ENCODE results near the gene ANO6. TPM values are rescaled to one million over a fixed set of nuclear protein-coding genes. Genes with fewer than 3 reads are reported as not detected.
"Not testable (repeated sequence)": the region's sequence is repeated elsewhere in the genome, so short reads cannot be mapped to it uniquely, and the experiment has no call there.

Gene ANO6
- total RNA-seq, 2 donors from 2014 or later, result 35.2 to 55.1 TPM

DNA sequence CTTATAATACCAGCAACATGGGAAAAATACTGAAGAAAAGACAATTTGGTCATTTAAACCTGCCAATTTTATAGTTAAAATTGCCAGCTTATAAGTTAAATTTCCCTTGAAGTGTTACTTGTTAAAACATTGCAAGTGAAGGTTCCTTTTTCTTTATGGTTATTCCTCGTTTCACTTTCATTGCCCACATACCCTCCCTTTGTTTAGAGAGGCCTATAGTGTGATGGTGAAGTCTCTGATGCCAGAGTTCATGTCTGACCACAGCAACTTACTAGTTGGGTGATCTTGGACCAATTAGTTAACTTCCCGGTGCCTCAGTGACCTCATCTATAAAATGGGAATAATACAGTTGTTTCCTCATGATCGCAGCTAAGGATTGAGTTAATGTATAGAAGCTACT lies 173.5 kb downstream of the ANO6 start:
- no peak for ATAC-seq
- H3K36me3 Mint-ChIP-seq, result peaks cover 31% of the 10 kb centered on the region
- H3K4me3 Mint-ChIP-seq, result no peak overlapping the region
- H3K9me3 Mint-ChIP-seq, result peaks cover 4% of the 10 kb centered on the region
- peaks cover 0 to 6% of the 10 kb centered on the region in 2 donors for H3K4me1 Mint-ChIP-seq (ENCODE audit: low read depth in 2 of 2)
- no peak overlapping the region for H3K27ac Mint-ChIP-seq
- DNase-seq (ENCODE audit: low spot score), result no peak
- no peaks in the 10 kb centered on the region for H3K27me3 Mint-ChIP-seq

DNA sequence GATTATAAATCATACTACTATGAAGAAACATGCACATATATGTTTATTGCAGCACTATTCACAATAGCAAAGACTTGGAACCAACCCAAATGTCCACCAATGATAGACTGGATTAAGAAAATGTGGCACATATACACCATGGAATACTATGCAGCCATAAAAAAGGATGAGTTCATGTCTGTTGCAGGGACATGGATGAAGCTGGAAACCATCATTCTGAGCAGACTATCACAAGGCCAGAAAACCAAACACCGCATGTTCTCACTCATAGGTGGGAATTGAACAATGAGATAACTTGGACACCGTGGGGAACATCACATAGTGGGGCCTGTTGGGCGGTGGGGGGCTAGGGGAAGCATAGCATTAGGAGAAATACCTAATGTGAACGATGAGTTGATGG lies 181.6 kb downstream of the ANO6 start:
- not testable (repeated sequence) for H3K27me3 Mint-ChIP-seq; DNase-seq (ENCODE audit: low spot score); H3K4me3 Mint-ChIP-seq; H3K4me1 Mint-ChIP-seq (ENCODE audit: low read depth in 2 of 2); ATAC-seq; H3K27ac Mint-ChIP-seq
- H3K9me3 Mint-ChIP-seq, result peaks cover 13% of the 10 kb centered on the region
- H3K36me3 Mint-ChIP-seq, result peaks cover 44% of the 10 kb centered on the region

DNA sequence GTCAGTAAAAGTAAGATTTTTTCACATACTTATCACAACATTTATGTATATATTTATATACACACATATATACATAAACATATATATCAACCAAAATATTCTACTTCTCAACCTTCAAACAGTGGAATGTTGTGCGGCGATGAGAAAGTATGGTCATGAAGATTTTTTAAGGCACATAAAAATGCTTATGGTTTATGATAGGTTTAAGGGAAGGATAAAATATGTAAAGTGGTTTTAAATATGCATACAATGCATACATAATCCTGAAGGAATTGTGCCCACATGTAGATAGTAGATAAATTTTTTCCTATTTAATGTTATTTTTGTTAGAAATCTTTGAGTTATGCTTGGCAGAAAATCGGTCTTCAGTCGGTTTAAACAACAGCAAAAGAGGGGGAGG lies 182.7 kb downstream of the ANO6 start:
- Mint-ChIP-seq H3K4me1 (ENCODE audit: low read depth in 2 of 2) (no peaks in the 10 kb centered on the region), H3K36me3 (peaks cover 42% of the 10 kb centered on the region), H3K4me3 (no peak overlapping the region), H3K27ac (no peak overlapping the region), H3K27me3 (no peaks in the 10 kb centered on the region), H3K9me3 (peaks cover 10% of the 10 kb centered on the region)
- DNase-seq (ENCODE audit: low spot score) (no peak), ATAC-seq (no peak)

DNA sequence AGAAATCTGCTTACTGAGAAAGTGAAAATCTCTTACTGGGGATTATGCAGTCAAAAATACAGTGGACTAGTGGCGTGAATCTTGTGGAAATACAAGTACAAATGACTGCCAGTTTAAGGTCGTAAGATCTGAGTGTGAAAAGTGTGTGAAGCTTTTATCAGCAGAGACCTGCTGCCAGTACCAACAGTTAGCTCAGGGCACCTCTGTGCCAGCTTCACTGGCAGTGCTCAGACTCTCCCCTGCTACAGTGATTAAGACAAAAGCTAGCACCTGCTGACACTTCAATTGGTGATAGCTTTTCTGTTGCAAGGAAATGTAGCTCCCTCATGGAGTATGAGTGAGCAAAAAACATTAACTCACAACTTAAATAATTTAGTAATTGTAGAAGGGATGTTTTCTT lies 185.1 kb downstream of the ANO6 start:
- Mint-ChIP-seq H3K9me3 (peaks cover 5% of the 10 kb centered on the region), H3K27ac (no peak overlapping the region), H3K4me1 (ENCODE audit: low read depth in 2 of 2) (peaks cover 0 to 2% of the 10 kb centered on the region in 2 donors), H3K36me3 (peaks cover 32% of the 10 kb centered on the region), H3K4me3 (no peak overlapping the region), H3K27me3 (no peaks in the 10 kb centered on the region)
- ATAC-seq, result no peak
- no peak for DNase-seq (ENCODE audit: low spot score)

DNA sequence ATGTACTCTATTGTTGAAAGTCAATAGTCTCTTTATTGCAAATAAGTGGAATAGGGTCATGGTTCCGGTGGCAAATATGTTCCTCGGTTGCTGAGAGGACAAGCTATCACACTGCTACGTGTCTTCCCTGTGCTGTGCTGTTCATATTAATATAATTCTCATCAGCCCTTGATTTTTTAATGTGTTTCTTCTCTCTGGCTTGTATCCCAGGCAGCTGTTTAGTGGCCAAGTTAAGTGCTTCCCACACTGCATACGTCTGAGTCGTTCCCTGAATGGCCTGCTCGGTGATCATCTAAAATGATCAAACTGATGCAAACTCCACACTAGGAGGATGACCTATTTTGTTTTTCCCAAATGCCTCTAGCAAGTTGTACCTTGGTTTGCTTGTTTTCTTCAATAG lies 186.4 kb downstream of the ANO6 start:
- no peak for DNase-seq (ENCODE audit: low spot score)
- Mint-ChIP-seq H3K27me3 (no peaks in the 10 kb centered on the region), H3K4me1 (ENCODE audit: low read depth in 2 of 2) (peaks cover 0 to 6% of the 10 kb centered on the region in 2 donors), H3K4me3 (no peak overlapping the region), H3K9me3 (no peaks in the 10 kb centered on the region), H3K36me3 (peaks cover 26% of the 10 kb centered on the region), H3K27ac (no peak overlapping the region)
- ATAC-seq, result no peak

DNA sequence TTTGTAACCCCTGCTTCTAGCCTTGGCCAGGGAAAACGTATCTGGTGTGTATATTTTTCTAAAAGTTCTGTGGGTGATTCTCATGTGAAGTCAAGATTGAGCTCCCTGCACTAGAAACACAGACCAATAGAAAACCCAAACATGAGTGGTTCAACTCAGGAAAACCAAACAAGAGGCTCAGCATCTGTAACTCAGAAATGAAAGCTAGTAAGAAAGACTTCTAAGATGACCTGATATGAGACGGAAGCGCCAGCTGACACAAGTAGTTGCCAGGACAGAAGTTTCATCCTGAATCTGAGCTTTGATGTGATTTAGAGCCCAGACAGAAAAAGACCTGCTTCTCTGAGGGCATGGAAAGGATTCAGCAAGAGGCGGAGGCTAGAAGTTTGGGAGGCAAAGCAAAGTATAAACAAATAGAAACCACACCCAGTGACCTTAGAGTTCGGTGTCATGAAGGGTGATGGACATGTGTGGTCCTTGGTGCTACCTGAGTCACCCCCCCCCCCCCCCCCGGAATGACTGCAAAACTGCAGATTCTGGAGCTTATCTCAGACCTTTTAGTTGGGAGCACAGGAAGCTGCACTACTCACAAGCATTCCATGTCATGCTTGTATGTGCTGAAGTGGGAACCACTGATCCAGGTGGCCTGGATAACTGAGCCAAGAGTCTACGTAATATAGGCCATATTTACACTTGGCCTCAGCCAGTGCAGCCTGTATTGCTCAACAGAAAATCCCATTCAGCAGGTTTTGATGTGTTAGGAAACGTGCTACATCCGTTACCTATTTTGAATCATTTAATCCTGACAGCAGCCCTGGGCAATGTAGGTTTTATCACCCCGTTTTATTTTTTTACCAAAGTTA lies 191.3 kb downstream of the ANO6 start:
- no peak for DNase-seq (ENCODE audit: low spot score)
- H3K27me3 Mint-ChIP-seq, result no peaks in the 10 kb centered on the region
- peaks cover 0 to 10% of the 10 kb centered on the region in 2 donors for H3K4me1 Mint-ChIP-seq (ENCODE audit: low read depth in 2 of 2)
- no peaks in the 10 kb centered on the region for H3K9me3 Mint-ChIP-seq
- no peak overlapping the region for H3K4me3 Mint-ChIP-seq
- no peak overlapping the region for H3K27ac Mint-ChIP-seq
- peaks cover 40% of the 10 kb centered on the region for H3K36me3 Mint-ChIP-seq
- ATAC-seq, result no peak

DNA sequence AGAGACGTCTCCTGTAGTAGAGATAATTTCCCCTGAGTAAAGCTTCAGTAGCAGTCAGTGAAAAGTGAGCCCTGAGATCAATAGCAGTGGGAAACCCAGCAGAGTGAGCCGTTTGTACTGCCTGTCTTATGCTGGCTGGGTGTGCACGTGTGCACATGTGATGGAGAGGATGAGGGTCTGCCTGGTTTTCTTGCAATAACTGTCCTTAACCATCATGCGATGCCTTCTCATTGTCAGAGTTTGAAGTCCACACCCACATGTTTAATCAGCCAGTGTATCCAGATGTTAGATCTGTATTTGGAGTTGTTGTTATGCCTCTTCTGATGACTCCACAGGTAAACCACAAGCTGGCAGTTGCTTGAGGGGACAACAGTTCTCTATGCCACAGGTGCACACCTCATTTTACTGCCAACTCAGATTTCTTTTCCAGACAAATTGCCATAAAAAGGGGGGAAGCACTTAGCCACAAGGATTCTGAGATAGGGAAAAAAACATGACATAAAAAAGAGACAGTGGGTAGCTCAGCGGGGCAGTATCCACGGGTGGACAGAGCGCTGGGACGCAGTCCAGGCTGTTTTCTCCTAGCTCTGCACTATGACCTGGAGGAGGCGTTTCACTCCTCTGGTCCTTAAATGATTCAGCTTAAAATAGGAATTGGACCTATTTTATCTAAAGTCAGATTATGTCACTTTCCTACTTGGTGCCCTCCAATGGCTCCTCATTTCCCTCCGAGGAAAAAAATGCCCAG lies 192.3 kb downstream of the ANO6 start:
- no peak overlapping the region for H3K27ac Mint-ChIP-seq
- H3K4me1 Mint-ChIP-seq (ENCODE audit: low read depth in 2 of 2), result peaks cover 0 to 10% of the 10 kb centered on the region in 2 donors
- no peaks in the 10 kb centered on the region for H3K27me3 Mint-ChIP-seq
- peaks cover 30% of the 10 kb centered on the region for H3K36me3 Mint-ChIP-seq
- DNase-seq (ENCODE audit: low spot score), result no peak
- no peak overlapping the region for H3K4me3 Mint-ChIP-seq
- H3K9me3 Mint-ChIP-seq, result no peaks in the 10 kb centered on the region
- ATAC-seq, result no peak

DNA sequence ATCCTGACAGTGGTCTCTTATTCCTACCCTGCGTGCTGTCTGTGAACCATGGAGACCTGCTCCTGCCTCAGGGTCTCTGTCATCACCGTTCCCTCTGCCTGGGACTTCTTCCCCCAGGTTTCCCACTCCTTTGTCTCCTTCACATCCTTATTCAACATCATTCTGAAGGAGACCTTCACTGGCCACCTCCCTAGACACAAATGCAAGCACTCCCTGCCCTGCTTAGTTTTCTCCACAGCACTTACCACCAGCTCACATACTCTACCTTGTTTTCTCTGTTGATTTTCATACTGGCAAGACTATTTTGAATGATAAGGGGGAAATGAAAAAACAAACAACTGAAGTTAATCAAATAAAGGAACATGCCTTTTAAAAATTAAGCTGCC lies 192.8 kb downstream of the ANO6 start:
- DNase-seq (ENCODE audit: low spot score) (no peak), ATAC-seq (no peak)
- H3K36me3 Mint-ChIP-seq, result peaks cover 30% of the 10 kb centered on the region
- no peaks in the 10 kb centered on the region for H3K27me3 Mint-ChIP-seq
- H3K9me3 Mint-ChIP-seq, result no peaks in the 10 kb centered on the region
- peaks cover 0 to 10% of the 10 kb centered on the region in 2 donors for H3K4me1 Mint-ChIP-seq (ENCODE audit: low read depth in 2 of 2)
- H3K4me3 Mint-ChIP-seq, result no peak overlapping the region
- H3K27ac Mint-ChIP-seq, result no peak overlapping the region

DNA sequence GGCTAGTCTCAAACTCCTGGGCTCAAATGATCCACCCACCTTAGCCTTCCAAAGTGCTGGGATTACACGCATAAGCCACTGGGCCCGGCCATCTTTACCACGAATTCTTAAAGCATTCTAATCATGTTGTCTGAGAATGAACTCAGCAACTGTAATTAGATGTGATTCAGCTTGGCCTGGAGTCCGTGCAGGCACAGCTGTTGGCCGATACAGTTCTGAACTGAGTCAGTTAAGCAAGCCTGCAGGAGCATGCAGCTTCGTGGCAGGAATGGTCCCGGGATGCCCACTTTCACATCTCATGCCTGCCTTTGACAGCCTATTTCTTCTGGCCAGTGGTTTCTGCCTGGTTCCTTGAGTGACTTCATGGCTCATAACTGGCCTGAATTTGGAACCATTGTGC lies 194.1 kb downstream of the ANO6 start:
- H3K4me3 Mint-ChIP-seq, result no peak overlapping the region
- peaks cover 0 to 10% of the 10 kb centered on the region in 2 donors for H3K4me1 Mint-ChIP-seq (ENCODE audit: low read depth in 2 of 2)
- no peak for DNase-seq (ENCODE audit: low spot score)
- H3K27me3 Mint-ChIP-seq, result no peaks in the 10 kb centered on the region
- peaks cover 23% of the 10 kb centered on the region for H3K36me3 Mint-ChIP-seq
- no peak overlapping the region for H3K27ac Mint-ChIP-seq
- no peaks in the 10 kb centered on the region for H3K9me3 Mint-ChIP-seq
- ATAC-seq, result no peak

DNA sequence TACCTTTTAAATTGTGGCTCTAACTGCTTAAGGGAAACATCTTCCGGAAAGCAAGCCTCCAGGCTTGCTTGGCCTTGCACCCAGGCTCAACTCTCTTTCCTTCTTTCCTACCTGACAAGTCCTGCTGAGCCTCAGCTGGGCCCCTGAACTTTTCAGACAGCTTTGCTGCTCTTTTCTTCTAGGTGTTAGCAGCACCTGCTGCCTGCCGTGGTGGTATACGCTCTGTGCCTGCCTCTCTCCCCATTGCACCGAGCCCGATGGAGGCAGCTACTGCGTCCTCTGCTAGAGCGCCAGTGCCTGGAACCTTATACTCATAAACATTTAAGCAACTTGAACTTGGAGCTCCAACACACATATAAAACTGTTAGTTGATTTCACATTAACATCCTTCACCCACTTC lies 195.7 kb downstream of the ANO6 start:
- H3K27me3 Mint-ChIP-seq, result no peaks in the 10 kb centered on the region
- peaks cover 27% of the 10 kb centered on the region for H3K36me3 Mint-ChIP-seq
- ATAC-seq (no peak), DNase-seq (ENCODE audit: low spot score) (no peak)
- no peak overlapping the region for H3K4me3 Mint-ChIP-seq
- H3K4me1 Mint-ChIP-seq (ENCODE audit: low read depth in 2 of 2), result peaks cover 8 to 16% of the 10 kb centered on the region in 2 donors
- no peaks in the 10 kb centered on the region for H3K9me3 Mint-ChIP-seq
- peak overlapping the region in 1 of 2 donors; percentile 19 for H3K27ac Mint-ChIP-seq

DNA sequence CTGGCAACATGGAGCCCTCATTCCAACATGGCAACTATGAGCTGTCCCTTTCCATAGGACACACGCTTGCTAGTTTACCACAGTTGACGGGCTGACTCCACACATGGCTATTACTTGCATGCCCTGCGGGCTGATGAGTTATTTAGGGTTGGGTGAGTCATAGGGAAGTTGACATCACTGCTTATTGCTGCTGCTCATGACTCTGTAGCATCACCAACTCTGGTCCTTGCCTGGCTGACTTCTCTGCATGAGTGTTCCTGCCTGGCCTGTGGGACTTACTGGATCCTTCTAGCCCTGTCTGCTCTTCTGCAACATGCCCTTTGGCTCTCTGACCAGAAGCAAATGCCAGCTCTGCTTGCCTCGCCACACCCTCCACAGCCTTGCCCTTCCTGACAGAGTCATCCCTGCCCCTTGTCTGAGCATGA lies 199.5 kb downstream of the ANO6 start:
- peaks cover 12% of the 10 kb centered on the region for H3K36me3 Mint-ChIP-seq
- H3K27me3 Mint-ChIP-seq, result no peaks in the 10 kb centered on the region
- DNase-seq (ENCODE audit: low spot score) (no peak), ATAC-seq (peak; percentile 90 to 98)
- H3K27ac Mint-ChIP-seq, result peak overlapping the region; percentile 64 to 74
- H3K4me3 Mint-ChIP-seq, result peak overlapping the region; percentile 15
- H3K4me1 Mint-ChIP-seq (ENCODE audit: low read depth in 2 of 2), result peaks cover 8 to 14% of the 10 kb centered on the region in 2 donors
- no peaks in the 10 kb centered on the region for H3K9me3 Mint-ChIP-seq

DNA sequence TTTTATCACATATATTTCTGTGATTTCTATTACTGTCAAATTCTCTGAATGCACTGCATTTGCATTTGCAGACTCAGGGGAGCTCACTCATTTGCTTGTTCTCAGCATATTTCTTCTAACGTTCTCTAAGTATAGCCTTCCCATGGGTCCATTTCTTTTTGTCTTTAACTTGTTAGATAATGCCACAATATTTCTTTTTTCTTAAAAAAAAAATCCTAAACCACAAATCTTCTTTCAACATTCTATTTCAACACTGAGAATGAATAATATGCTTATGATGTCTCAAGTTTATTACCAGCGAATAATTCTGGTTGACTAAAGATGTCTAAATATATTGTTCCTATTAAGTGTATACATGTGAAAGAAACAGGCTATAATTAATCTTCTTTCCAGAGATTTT lies 200.2 kb downstream of the ANO6 start:
- Mint-ChIP-seq H3K4me1 (ENCODE audit: low read depth in 2 of 2) (peaks cover 8 to 14% of the 10 kb centered on the region in 2 donors), H3K27ac (no peak overlapping the region), H3K36me3 (peaks cover 12% of the 10 kb centered on the region), H3K4me3 (no peak overlapping the region), H3K27me3 (no peaks in the 10 kb centered on the region), H3K9me3 (no peaks in the 10 kb centered on the region)
- ATAC-seq, result no peak
- no peak for DNase-seq (ENCODE audit: low spot score)

DNA sequence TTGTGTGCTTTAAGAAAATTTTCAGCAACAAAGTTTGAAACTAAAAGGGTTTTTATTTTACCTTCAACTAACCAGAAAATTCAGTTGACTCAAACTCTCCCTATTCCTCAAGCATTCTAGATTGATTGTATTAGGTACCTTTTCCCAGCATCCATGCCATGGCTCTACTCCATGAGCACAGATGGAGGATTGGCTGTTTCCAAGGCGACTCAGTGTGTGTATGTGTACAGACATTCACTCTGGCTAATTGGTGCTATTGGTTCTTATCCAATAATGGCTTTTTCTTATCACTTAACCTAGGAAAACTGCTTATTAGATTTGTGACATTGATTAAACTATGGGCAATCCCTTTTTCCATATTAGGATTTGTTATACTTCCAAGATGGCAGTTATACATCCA lies 202.6 kb downstream of the ANO6 start:
- no peak for ATAC-seq
- no peak overlapping the region for H3K27ac Mint-ChIP-seq

DNA sequence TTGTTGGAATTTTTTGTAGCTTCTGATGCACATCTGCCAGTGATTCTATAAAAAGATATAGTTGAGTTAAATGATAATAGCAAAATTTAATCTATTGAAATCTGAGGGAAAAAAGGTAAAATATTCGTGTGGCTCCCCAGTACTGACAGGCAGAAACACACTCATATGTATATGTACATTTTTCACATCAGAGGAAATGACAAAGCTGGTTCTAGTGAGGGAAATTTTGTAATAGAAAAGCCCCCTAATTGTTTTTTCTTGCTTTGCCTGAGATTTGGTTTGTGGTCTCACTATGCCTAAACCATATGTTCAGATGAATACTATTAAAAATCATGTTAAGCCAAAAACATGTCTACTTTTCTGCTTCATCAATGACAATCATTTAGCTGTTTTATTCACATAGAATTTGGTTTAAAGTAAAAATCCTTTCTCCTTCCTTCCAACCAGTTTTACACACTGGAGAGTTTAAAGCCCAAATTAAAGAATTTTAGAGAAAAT lies 203.5 kb downstream of the ANO6 start:
- H3K4me3 Mint-ChIP-seq, result no peak overlapping the region
- no peak for DNase-seq (ENCODE audit: low spot score)
- peaks cover 16% of the 10 kb centered on the region for H3K36me3 Mint-ChIP-seq
- H3K27me3 Mint-ChIP-seq, result no peaks in the 10 kb centered on the region
- H3K9me3 Mint-ChIP-seq, result no peaks in the 10 kb centered on the region
- ATAC-seq, result no peak
- H3K27ac Mint-ChIP-seq, result peak overlapping the region in 1 of 2 donors; percentile 76
- H3K4me1 Mint-ChIP-seq (ENCODE audit: low read depth in 2 of 2), result peaks cover 13 to 20% of the 10 kb centered on the region in 2 donors

More for the DNA sequence above, 202.6 kb downstream of the ANO6 start:
- H3K36me3 Mint-ChIP-seq, result peaks cover 13% of the 10 kb centered on the region
- no peaks in the 10 kb centered on the region for H3K27me3 Mint-ChIP-seq
- peaks cover 11 to 14% of the 10 kb centered on the region in 2 donors for H3K4me1 Mint-ChIP-seq (ENCODE audit: low read depth in 2 of 2)
- no peak overlapping the region for H3K4me3 Mint-ChIP-seq
- no peak for DNase-seq (ENCODE audit: low spot score)
- H3K9me3 Mint-ChIP-seq, result no peaks in the 10 kb centered on the region

Measured in natural killer cell treated with Interleukin-12 subunit alpha and Interleukin-12 subunit beta and Interleukin-15 and Interleukin-18, amount 100 ng/mL, for 72 hours (primary cell).